GM23248 (cell line): ENCODE measurements around the gene COL23A1. TPM values are rescaled to one million over a fixed set of nuclear protein-coding genes. Genes with fewer than 3 reads are reported as not detected.

Source experiments
- DNase-seq: peaks from one replicate; pipeline ENCODE4 v3.0.0-alpha.2; 2015
- H2AFZ ChIP-seq: fragments of 200-600 bp; sonication (generic); 2 replicates; pipeline ENCODE4 v1.6.1; 2016; ENCODE audit warnings: antibody characterized with exemption
- H3F3A ChIP-seq: fragments of 200-600 bp; sonication (generic); 2 replicates; pipeline ENCODE4 v1.6.1; 2016; ENCODE audit warnings: mild to moderate bottlenecking, antibody characterized with exemption, mixed run types; ENCODE audit not compliant: insufficient read depth
- H3K27ac ChIP-seq: fragments of 200-600 bp; sonication (generic); 2 replicates; pipeline ENCODE4 v1.5.1; 2016; ENCODE audit warnings: mild to moderate bottlenecking
- H3K27me3 ChIP-seq: fragments of 200-600 bp; sonication (generic); replicated peaks from 2 replicates; pipeline ENCODE4 v1.6.1; 2016; ENCODE audit warnings: mild to moderate bottlenecking; ENCODE audit not compliant: insufficient read depth
- H3K36me3 ChIP-seq: fragments of 200-600 bp; sonication (generic); 2 replicates; pipeline ENCODE4 v1.6.1; 2016; ENCODE audit warnings: low read depth, mild to moderate bottlenecking
- H3K4me1 ChIP-seq: fragments of 200-600 bp; sonication (generic); 2 replicates; pipeline ENCODE4 v1.6.1; 2016; ENCODE audit warnings: mild to moderate bottlenecking; ENCODE audit not compliant: insufficient read depth
- H3K4me2 ChIP-seq: fragments of 200-600 bp; sonication (generic); one replicate; pipeline ENCODE4 v1.6.1; 2016; ENCODE audit warnings: mild to moderate bottlenecking; ENCODE audit not compliant: unreplicated experiment
- H3K4me3 ChIP-seq: fragments of 200-600 bp; sonication (generic); 2 replicates; pipeline ENCODE4 v1.5.1; 2016; ENCODE audit warnings: mild to moderate bottlenecking
- H3K79me2 ChIP-seq: fragments of 200-600 bp; sonication (generic); 2 replicates; pipeline ENCODE4 v1.6.1; 2016; ENCODE audit warnings: mild to moderate bottlenecking; ENCODE audit not compliant: insufficient read depth
- H3K9ac ChIP-seq: fragments of 200-600 bp; sonication (generic); 2 replicates; pipeline ENCODE4 v1.6.1; 2016; ENCODE audit warnings: mild to moderate bottlenecking
- H3K9me2 ChIP-seq: fragments of 200-600 bp; sonication (generic); 2 replicates; pipeline ENCODE4 v1.6.1; 2016; ENCODE audit warnings: mixed run types, mild to moderate bottlenecking, moderate library complexity; ENCODE audit not compliant: insufficient read depth
- H3K9me3 ChIP-seq: fragments of 200-600 bp; sonication (generic); one replicate; pipeline ENCODE4 v1.6.1; 2017; ENCODE audit warnings: low read depth
- H4K20me1 ChIP-seq: fragments of 200-600 bp; sonication (generic); 2 replicates; pipeline ENCODE4 v1.6.0; 2016; ENCODE audit not compliant: insufficient read depth
- EZH2 ChIP-seq: fragments of 200-600 bp; sonication (generic); IDR thresholded peaks from 2 replicates; pipeline ENCODE4 v1.6.1; 2018; ENCODE audit warnings: antibody characterized with exemption, mild to moderate bottlenecking; ENCODE audit not compliant: insufficient read depth, poor library complexity, severe bottlenecking
- EZH2phosphoT487 ChIP-seq: fragments of 200-600 bp; sonication (generic); IDR thresholded peaks from 2 replicates; pipeline ENCODE4 v1.6.1; 2018; ENCODE audit warnings: antibody characterized with exemption, moderate library complexity, mild to moderate bottlenecking, low read depth; ENCODE audit not compliant: insufficient read depth
- WGBS, 2 experiments: methylation state at CpG; one replicate each; pipeline ENCODE4 v1.1.6; 2015 to 2017; ENCODE audit warnings: low lambda C conversion rate in 2 of 2, low coverage in 1 of 2; ENCODE audit errors: missing lambda C conversion rate in 2 of 2; 5-methylcytosine and 5-hydroxymethylcytosine counted together
- in situ Hi-C: fragments of 300-500 bp; cut with MboI; formaldehyde crosslinking; loops from 2 replicates; pipeline ENCODE4 v1.15.0; 2020
- polyA plus RNA-seq: library from polyadenylated mRNA; unstranded; fragments of >200 nt; fragmentation: Nextera tagmentation; extraction: Ambion mirVana; gene quantifications from 2 replicates; pipeline ENCODE4 v1.2.1, GENCODE V29; 2016
- total RNA-seq: library from RNA; depleted of rRNA; stranded (reverse); fragments of >200 nt; shearing (Covaris generic); gene quantifications from 2 replicates; pipeline ENCODE4 v1.2.3, GENCODE V29; 2014

COL23A1 gene
- total and polyA plus RNA-seq, 2 experiments from 2014 or later: not detected

DNA sequence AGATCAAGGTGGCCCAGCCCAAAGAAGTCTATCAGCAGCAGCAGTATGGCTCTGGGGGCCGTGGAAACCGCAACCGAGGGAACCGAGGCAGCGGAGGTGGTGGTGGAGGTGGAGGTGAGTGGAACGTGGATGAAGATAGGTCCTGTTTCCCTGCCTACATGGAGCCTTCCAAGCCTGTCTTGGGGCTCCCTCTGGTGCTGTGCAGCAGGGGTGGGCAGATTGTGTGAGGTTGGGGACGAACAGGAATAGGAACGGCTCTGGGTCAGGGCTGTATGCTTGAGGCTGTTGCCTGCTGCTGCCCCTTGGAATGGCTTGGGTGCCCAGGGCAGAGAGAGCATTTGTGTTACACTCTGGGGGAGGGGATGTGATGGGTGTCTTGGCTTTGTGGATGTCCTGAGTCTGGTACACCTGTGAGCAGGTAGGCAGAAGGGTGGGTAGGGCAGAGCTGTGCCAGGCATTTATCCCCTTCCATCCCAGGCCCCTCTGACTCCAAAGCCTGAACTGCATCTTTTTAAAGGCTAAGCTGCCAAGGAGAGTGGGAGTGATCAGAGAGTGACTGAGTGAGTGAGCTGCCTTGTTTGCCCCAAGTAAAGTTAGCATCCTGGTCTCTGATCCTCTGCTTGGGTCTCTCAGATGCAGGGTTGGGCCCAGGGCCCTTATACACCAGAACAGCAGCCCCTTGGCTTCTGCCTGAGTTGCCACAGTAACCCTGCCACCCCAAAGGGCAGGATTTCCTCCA lies 380.7 kb downstream of the COL23A1 start:
- Histone ChIP-seq H3K4me3 (no peak overlapping the region), H3K9me3 (no peaks in the 10 kb centered on the region), H3K36me3 (peaks cover 63% of the 10 kb centered on the region; the same call in 1 of the 2 replicates), H4K20me1 (peaks cover 25% of the 10 kb centered on the region), H3F3A (peaks cover 68% of the 10 kb centered on the region), H3K4me2 (no peak overlapping the region), H2AFZ (no peak overlapping the region), H3K27me3 (no peaks in the 10 kb centered on the region), H3K9me2 (no peaks in the 10 kb centered on the region), H3K79me2 (peaks cover 75% of the 10 kb centered on the region), H3K4me1 (peaks cover 16% of the 10 kb centered on the region; the same call in 1 of the 2 replicates), H3K27ac (no peak overlapping the region), H3K9ac (no peak overlapping the region)
- TF ChIP-seq EZH2phosphoT487 (no peak), EZH2 (no peak)
- in situ Hi-C loops: no loop called here
- WGBS, 2 experiments: 88 to 89% methylated on average over 8 of the region's 8 CpGs
- DNase-seq: no peak

DNA sequence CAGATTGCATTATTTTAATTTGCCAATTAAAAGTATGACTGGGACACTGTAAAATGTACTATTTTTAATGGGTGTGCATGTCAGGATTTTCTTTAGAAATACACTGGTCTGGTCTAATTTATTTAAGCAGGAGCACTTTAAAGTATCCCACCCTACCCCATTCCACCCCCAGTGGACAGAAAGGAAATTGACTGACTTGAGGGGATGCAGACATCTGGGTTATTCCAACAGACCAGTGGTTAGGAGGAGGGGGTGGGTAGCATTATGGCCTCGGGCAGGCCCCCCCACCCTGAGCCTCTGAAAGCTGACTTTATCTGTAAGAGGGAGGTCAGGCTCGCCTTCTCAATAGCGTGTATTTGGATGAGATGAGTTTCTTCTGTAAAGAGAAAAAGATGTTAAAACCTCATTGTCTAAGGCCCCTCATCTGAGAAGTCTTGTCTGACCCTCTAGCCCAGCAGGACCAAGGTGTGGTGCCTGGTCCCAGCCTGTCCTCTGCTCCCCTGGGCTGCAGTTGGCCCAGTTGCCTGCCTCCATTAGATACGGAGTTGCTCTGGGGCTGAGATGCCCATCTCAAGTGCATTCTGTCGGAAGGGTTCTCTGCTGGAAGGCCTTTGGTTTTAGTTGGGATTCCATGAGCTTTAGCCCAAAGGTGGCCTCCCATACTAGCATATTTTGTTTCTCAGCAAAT lies 381.5 kb downstream of the COL23A1 start:
- peak; percentile 39 for DNase-seq
- H3K36me3 ChIP-seq: peaks cover 63% of the 10 kb centered on the region; the same call in 1 of the 2 replicates
- no peak overlapping the region for H3K4me3 ChIP-seq
- peaks cover 68% of the 10 kb centered on the region for H3F3A ChIP-seq
- H3K4me2 ChIP-seq: no peak overlapping the region
- peaks cover 25% of the 10 kb centered on the region for H4K20me1 ChIP-seq
- H3K9me3 ChIP-seq: no peaks in the 10 kb centered on the region
- in situ Hi-C loops: no loop called here
- no peaks in the 10 kb centered on the region for H3K27me3 ChIP-seq
- TF ChIP-seq EZH2phosphoT487: no peak
- no peak for TF ChIP-seq EZH2
- H2AFZ ChIP-seq: no peak overlapping the region
- 0 out of 2 replicates have a peak overlapping the region, but pooled peaks have one; percentile 11 for H3K27ac ChIP-seq
- no peaks in the 10 kb centered on the region for H3K9me2 ChIP-seq
- peaks cover 16% of the 10 kb centered on the region; the same call in 1 of the 2 replicates for H3K4me1 ChIP-seq
- H3K9ac ChIP-seq: no peak overlapping the region
- WGBS, 2 experiments: 58 to 62% methylated on average over 5 of the region's 5 CpGs
- peaks cover 73% of the 10 kb centered on the region for H3K79me2 ChIP-seq

DNA sequence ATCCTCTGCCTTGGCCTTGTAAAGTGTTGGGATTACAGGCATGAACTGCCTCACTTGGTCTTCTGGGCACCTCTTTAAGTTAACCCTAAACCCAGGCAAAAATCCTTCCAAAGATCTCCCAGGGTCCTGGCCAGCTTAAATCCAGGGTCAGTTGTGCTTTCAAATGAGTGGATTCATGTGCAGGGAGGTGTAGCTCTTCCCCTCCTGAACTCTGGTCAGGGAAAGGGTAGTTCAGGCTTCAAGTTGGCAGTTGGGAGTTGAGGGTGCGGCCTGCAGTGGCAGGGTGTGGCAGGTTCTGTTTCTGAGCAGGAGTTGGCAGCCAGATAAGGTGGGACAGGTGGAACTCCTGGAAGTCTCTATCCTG lies 382.3 kb downstream of the COL23A1 start:
- Histone ChIP-seq H4K20me1 (peaks cover 25% of the 10 kb centered on the region), H3K9ac (no peak overlapping the region), H3K4me3 (no peak overlapping the region), H3K36me3 (peaks cover 56% of the 10 kb centered on the region; the same call in 1 of the 2 replicates), H3K4me1 (peaks cover 16% of the 10 kb centered on the region; the same call in 1 of the 2 replicates), H3K4me2 (no peak overlapping the region), H3K9me3 (no peaks in the 10 kb centered on the region), H2AFZ (no peak overlapping the region), H3K9me2 (no peaks in the 10 kb centered on the region), H3K27ac (peak overlapping the region; percentile 11; the same call in 1 of the 2 replicates), H3F3A (peaks cover 62% of the 10 kb centered on the region), H3K79me2 (peaks cover 71% of the 10 kb centered on the region), H3K27me3 (no peaks in the 10 kb centered on the region)
- no peak for DNase-seq
- TF ChIP-seq EZH2phosphoT487: no peak
- TF ChIP-seq EZH2: no peak
- in situ Hi-C loops: no loop called here
- 71 to 83% methylated on average over 1 of the region's 1 CpG for WGBS, 2 experiments

- H3K4me3 ChIP-seq: peak overlapping the region; percentile 97; the same call in 1 of the 2 replicates
Measured at GRCh38 chr5:178207183-178207916, 382.8 kb downstream of the COL23A1 start.

More at GRCh38 chr5:178207183-178207916, 382.8 kb downstream of the COL23A1 start:
- no peak overlapping the region for H2AFZ ChIP-seq
- DNase-seq: peak; percentile 67
- peak overlapping the region; percentile 28 for H3K27ac ChIP-seq
- 78 to 82% methylated on average over 5 of the region's 5 CpGs for WGBS, 2 experiments
- H3K9me3 ChIP-seq: no peaks in the 10 kb centered on the region
- peaks cover 25% of the 10 kb centered on the region for H4K20me1 ChIP-seq
- peak overlapping the region; percentile 90 for H3K4me2 ChIP-seq
- TF ChIP-seq EZH2phosphoT487: no peak
- no peak for TF ChIP-seq EZH2
- peaks cover 16% of the 10 kb centered on the region; the same call in 1 of the 2 replicates for H3K4me1 ChIP-seq
- H3K9me2 ChIP-seq: no peaks in the 10 kb centered on the region
- peaks cover 62% of the 10 kb centered on the region for H3F3A ChIP-seq
- no peaks in the 10 kb centered on the region for H3K27me3 ChIP-seq
- H3K79me2 ChIP-seq: peaks cover 71% of the 10 kb centered on the region
- in situ Hi-C loops: no loop called here
- H3K9ac ChIP-seq: peak overlapping the region; percentile 95; the same call in 1 of the 2 replicates
- H3K36me3 ChIP-seq: peaks cover 51% of the 10 kb centered on the region; the same call in 1 of the 2 replicates
